ENCODE data around the gene LRRC57. TPM values are rescaled to one million over a fixed set of nuclear protein-coding genes. Genes with fewer than 3 reads are reported as not detected.

LRRC57 gene
- polyA plus RNA-seq, 3 donors, result 7.8 to 17.4 (median 11.2) TPM

DNA sequence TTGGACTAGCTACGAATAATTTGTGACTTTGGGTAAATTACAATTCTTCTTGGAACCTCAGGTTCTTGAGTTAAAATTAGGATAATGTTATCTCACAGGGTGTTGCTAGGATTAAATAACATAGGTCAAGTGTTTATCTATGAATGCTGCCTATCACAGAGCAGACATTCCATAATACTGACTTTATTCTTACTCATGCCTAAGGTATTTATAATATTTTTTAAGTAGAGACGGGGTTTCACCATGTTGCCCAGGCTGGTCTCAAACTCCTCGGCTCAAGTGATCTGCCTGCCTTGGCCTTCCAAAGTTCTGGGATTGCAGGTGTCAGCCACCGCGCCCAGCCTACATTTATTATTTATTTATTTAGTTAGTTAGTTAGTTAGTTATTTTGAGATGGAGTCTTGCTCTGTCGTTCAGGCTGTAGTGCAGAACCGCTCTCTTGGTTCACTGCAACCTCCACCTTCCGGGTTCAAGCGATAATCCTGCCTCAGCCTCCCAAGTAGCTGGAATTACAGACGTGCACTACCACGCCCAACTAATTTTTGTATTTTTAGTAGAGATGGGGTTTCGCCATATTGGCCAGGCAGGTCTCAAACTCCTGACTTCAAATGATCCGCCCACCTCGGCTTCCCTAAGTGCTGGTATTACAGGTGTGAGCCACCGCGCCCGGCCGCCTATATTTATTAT lies 56.9 kb downstream of the LRRC57 start:
- WGBS (ENCODE audit: insufficient coverage), result 93% methylated on average over 3 of the region's 18 CpGs
- DNase-seq, result no peak
- no peaks in the 10 kb centered on the region for H3K27me3 ChIP-seq (ENCODE audit: control insufficient read depth in 2 of 2, insufficient read depth in 2 of 2, low read length in 2 of 2)
- peak overlapping the region; percentile 84 to 100 (median 95) for H3K4me3 ChIP-seq (replicated peaks in 1 of 3; ENCODE audit: low read depth in 2 of 3, low read length in 3 of 3)
- Mint-ChIP-seq H3K27ac (peak overlapping the region; percentile 97 to 99 (median 98)), H3K4me3 (peak overlapping the region; percentile 91 to 92), H3K9me3 (no peaks in the 10 kb centered on the region), H3K36me3 (peaks cover 9 to 15% of the 10 kb centered on the region in 2 donors), H3K27me3 (ENCODE audit: low read depth in 3 of 3) (peaks cover 0 to 3% (median 0%) of the 10 kb centered on the region in 3 donors), H3K4me1 (peaks cover 68% of the 10 kb centered on the region)
- peaks cover 88% of the 10 kb centered on the region for H3K79me2 ChIP-seq (ENCODE audit: insufficient read depth, low read length)
- peak overlapping the region; percentile 89 to 99 for H3K27ac ChIP-seq (ENCODE audit: low read depth in 1 of 2, low read length in 2 of 2)
- no peak for TF ChIP-seq CTCF (IDR thresholded peaks at IDR 0.05)
- peaks cover 0 to 6% of the 10 kb centered on the region in 2 donors for H3K36me3 ChIP-seq (replicated peaks in 1 of 2; ENCODE audit: control insufficient read depth in 1 of 2, insufficient read depth in 2 of 2, low read length in 2 of 2)
- H4K20me1 ChIP-seq (ENCODE audit: insufficient read depth, low read length), result peaks cover 45% of the 10 kb centered on the region
- peak overlapping the region; percentile 89 for H3K9ac ChIP-seq (ENCODE audit: insufficient read depth, low read length, poor library complexity, severe bottlenecking)
- peak overlapping the region; percentile 86 for H2AFZ ChIP-seq (ENCODE audit: insufficient read depth, low read depth, low read length, poor library complexity, severe bottlenecking)
- peaks cover 72 to 78% of the 10 kb centered on the region in 2 donors for H3K4me1 ChIP-seq (ENCODE audit: control insufficient read depth in 1 of 2, insufficient read depth in 2 of 2, low read length in 2 of 2)
- intact Hi-C loops (cut with micrococcal nuclease), result loop anchor here (5.0 to 10.0 kb wide), 2 partner anchors 431 to 433 kb away; partner anchors contain the start of gene TTBK2 (in 2 of the 2)
- no peaks in the 10 kb centered on the region for H3K9me3 ChIP-seq (replicated peaks in 1 of 2; ENCODE audit: control insufficient read depth in 1 of 2, insufficient read depth in 1 of 2, low read length in 2 of 2)
- H3K4me2 ChIP-seq (replicated peaks; ENCODE audit: extremely low read depth, low read length, poor library complexity, severe bottlenecking), result peak overlapping the region; percentile 83

- H3K79me2 ChIP-seq (ENCODE audit: insufficient read depth, low read length), result peaks cover 88% of the 10 kb centered on the region
- H3K27ac ChIP-seq (ENCODE audit: low read depth in 1 of 2, low read length in 2 of 2), result peak within 1 kb of the TSS; percentile 89 to 99
- peak; percentile 78 to 84 (median 82) for DNase-seq
- H2AFZ ChIP-seq (ENCODE audit: insufficient read depth, low read depth, low read length, poor library complexity, severe bottlenecking), result peak within 1 kb of the TSS; percentile 86
- peak within 1 kb of the TSS; percentile 84 to 100 (median 95) for H3K4me3 ChIP-seq (replicated peaks in 1 of 3; ENCODE audit: low read depth in 2 of 3, low read length in 3 of 3)
- H3K4me2 ChIP-seq (replicated peaks; ENCODE audit: extremely low read depth, low read length, poor library complexity, severe bottlenecking), result peak within 1 kb of the TSS; percentile 83
- H3K27me3 Mint-ChIP-seq (ENCODE audit: low read depth in 3 of 3), result peaks cover 0 to 5% (median 0%) of the 10 kb centered on the region in 3 donors
- peak within 1 kb of the TSS; percentile 89 for H3K9ac ChIP-seq (ENCODE audit: insufficient read depth, low read length, poor library complexity, severe bottlenecking)
- H3K27ac Mint-ChIP-seq, result peak within 1 kb of the TSS; percentile 97 to 99 (median 98)
- peaks cover 47% of the 10 kb centered on the region for H4K20me1 ChIP-seq (ENCODE audit: insufficient read depth, low read length)
- WGBS (ENCODE audit: insufficient coverage), result 1% methylated on average over 42 of the region's 51 CpGs
- H3K4me3 Mint-ChIP-seq, result peak within 1 kb of the TSS; percentile 91 to 92
- no peaks in the 10 kb centered on the region for H3K27me3 ChIP-seq (ENCODE audit: control insufficient read depth in 2 of 2, insufficient read depth in 2 of 2, low read length in 2 of 2)
- H3K36me3 ChIP-seq (replicated peaks in 1 of 2; ENCODE audit: control insufficient read depth in 1 of 2, insufficient read depth in 2 of 2, low read length in 2 of 2), result peaks cover 3 to 14% of the 10 kb centered on the region in 2 donors
- peaks cover 60% of the 10 kb centered on the region for H3K4me1 Mint-ChIP-seq
- TF ChIP-seq CTCF (IDR thresholded peaks at IDR 0.05), result no peak
- intact Hi-C loops (cut with micrococcal nuclease), result loop anchor here (5.0 to 10.0 kb wide), 2 partner anchors 431 to 434 kb away; partner anchors contain the start of gene TTBK2 (in 2 of the 2)
- no peaks in the 10 kb centered on the region for H3K9me3 Mint-ChIP-seq
- peaks cover 64 to 70% of the 10 kb centered on the region in 2 donors for H3K4me1 ChIP-seq (ENCODE audit: control insufficient read depth in 1 of 2, insufficient read depth in 2 of 2, low read length in 2 of 2)
- no peaks in the 10 kb centered on the region for H3K9me3 ChIP-seq (replicated peaks in 1 of 2; ENCODE audit: control insufficient read depth in 1 of 2, insufficient read depth in 1 of 2, low read length in 2 of 2)
- H3K36me3 Mint-ChIP-seq, result peaks cover 9 to 16% of the 10 kb centered on the region in 2 donors
Observed at GRCh38 chr15:42490671-42491538, 57.7 kb downstream of the LRRC57 start, which contains the start of gene ZNF106. Gene ZNF106, minus strand, starts transcription at chr15:42491141. Its CDS starts 18,852 bp downstream, at chr15:42472289.
